ENCODE data around the gene LCN1.

The LCN1 gene

GRCh38 chr9:135520916-135521607, at the start of gene LCN1:
Gene LCN1 (plus strand): TSS chr9:135521440. CDS start chr9:135521498, 58 bp downstream.
- no peak for DNase-seq (ENCODE audit: low spot score)

DNA sequence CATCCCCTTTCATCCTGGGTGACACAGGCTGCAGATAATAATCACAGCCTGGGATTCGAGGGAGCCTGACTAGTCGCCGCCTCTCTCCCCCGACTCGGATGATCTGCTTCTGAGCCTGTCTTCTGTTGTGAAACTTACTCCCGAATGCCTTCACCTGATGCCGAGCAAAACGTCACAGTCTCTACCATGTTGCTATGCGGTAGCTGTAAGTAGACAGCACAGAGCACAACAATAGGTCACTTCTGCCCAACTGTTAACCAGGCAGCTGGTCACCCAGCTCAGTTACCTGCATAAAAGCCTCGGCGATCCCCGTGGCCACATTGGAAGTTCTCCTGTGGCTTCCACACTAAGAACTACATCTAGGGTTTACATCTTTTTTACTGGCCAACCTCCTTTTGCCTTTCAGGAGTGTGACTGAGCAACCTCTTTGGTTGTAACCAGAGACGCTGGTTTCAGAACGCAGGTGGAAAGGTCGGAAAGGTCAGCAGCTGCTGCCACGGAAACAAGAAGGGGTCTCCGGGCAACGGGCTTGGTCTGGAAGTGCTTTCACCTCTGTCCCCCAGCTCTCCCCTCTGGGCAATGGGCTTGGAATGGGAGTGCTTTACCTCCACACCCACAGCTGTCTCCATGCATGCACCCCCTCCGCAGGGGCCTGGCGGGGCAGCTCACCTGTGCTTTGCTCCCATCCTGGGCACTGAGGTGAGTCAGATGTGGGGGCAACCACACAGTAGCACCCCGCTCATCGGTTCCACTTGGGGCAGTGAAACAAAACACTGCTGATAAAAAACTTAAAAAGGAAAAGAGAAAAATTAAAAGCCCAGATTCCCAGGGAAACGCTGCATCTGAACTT, 49.2 kb upstream of the LCN1 start:
- DNase-seq (ENCODE audit: low spot score), result no peak

- no peak for DNase-seq (ENCODE audit: low spot score)
Observed at GRCh38 chr9:135473972-135474543, 47.2 kb upstream of the LCN1 start.

DNA sequence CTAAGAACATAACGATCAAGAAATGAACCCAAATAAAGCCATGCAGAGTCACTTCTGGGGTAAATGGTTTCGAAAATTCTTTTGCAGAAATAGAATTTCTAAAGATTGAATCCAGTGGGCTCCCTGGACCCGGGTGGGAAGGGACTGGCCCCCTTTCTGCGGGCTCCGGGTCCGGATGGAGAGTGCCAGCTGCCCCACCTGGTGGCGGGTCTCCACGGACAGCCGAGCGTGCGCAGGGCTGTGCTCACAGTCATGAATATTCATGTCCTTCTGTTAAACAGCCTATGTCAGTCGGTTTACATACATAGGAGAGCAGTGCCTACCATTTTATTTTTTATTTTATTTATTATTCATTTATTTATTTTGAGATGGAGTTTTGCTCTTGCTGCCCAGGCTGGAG, 46.3 kb upstream of the LCN1 start:
- DNase-seq (ENCODE audit: low spot score), result peak; percentile 27

GRCh38 chr9:135476561-135477355, 44.5 kb upstream of the LCN1 start:
- DNase-seq (ENCODE audit: low spot score), result no peak

- DNase-seq (ENCODE audit: low spot score), result no peak
Observed at GRCh38 chr9:135478191-135478590, 43.0 kb upstream of the LCN1 start.

DNA sequence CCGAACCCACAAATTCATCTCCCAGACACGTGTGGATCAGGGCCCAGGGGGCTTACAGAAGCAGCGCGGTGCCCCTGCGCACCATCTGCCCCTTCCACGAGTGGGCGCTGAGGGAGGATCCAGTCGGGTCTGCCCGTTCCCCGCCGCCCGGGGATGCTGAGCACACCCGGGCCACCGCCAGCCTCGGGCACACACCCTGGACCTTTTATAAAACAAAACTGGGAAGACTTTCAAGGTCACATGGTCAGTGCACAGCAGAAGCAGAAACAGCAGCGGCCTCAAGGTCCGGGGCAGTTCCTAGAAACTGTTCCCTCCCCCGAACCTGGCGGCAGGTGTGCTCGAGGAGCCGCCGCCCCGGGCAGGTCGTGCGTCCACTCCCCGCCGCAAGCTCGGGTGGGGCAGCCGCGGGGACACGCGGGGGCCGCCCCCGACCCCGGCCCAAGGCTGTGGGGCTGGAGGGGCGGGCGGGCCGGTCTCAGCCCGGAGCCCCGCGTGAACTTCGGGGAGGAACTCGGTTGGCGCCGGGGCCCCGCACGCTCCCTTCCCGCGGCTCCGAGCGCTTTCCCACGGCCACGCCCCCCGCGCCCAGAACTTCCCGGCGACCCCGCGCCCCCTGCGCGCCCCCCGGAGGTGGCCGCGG, 42.3 kb upstream of the LCN1 start:
- no peak for DNase-seq (ENCODE audit: low spot score)

GRCh38 chr9:135479469-135480052, 41.7 kb upstream of the LCN1 start, which contains the start of gene PPP1R26:
Gene PPP1R26 (plus strand): TSS chr9:135479782. CDS start chr9:135484511, 4,729 bp downstream.
- no peak for DNase-seq (ENCODE audit: low spot score)

GRCh38 chr9:135480071-135480939, 40.9 kb upstream of the LCN1 start:
- DNase-seq (ENCODE audit: low spot score), result no peak

DNA sequence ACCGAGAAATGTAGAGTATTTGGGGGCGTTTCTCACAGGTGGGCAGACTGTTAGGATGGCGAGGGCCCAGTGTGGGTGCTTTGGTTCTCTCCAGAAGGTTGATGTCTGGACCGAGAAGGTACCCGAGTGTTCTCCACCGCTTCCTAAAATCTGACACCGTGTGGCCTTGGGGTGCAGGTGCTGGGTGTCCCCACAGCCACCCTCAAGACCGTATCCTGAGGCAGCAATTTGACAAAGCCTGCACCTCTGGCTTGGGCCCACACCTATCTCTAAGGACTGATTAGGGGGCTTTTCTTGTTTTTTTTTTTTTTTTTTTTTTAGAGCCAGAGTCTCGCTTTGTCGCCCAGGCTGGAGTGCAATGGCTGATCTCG, 40.3 kb upstream of the LCN1 start:
- no peak for DNase-seq (ENCODE audit: low spot score)

DNA sequence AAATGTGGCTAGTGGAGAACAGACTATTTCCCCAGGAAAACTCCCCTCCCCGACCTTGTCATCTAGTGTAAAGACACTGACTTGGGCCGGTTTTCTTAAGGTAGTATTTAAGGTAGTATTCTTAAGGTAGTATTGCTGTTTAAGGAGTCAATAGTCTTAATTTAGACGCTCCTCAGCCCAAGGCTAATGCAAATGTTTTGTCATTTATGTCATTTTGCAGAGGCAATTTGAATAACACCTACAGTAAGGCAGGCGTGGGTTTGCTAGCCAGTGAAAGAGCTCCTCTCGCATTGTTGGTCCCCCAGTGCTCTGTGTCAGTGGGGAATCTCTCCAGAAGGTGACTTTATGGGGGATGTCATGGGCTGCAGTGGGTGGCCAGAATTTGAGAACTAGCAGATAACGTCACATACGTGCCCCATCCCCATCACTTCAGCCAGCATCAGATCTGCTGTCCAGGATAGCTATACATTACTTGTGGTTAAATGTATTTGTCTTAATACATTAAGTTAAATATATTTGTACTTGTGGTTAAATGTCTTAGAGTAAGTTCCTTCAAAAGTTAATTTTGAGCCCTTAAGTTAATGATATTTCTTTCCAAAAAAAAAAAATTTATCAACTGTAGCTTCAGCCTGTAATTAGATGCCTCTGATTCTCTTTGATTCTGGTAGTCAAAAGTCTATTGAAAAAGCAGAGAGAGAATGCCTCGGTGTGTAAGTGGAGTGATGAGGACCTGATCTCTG, 39.1 kb upstream of the LCN1 start:
- DNase-seq (ENCODE audit: low spot score), result no peak

GRCh38 chr9:135484460-135485277, 36.6 kb upstream of the LCN1 start:
- no peak for DNase-seq (ENCODE audit: low spot score)

GRCh38 chr9:135485385-135485784, 35.9 kb upstream of the LCN1 start:
- DNase-seq (ENCODE audit: low spot score), result no peak

DNA sequence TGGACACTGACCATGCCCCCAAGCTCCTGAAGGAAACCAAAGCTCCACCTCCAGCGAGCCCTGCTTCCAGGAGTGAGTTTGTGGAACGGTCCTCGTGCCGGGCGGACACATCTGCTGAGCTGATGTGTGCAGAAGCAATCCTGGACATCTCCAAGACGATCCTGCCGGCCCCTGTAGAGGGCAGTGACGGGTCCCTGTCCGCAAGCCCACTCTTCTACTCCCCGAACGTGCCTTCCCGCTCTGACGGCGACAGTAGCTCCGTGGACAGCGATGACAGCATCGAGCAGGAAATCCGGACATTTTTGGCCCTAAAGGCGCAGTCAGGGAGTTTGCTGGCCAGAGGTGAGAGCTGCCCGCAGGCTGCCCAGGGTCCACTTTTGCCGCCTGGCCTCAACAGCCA, 35.4 kb upstream of the LCN1 start:
- DNase-seq (ENCODE audit: low spot score), result no peak

DNA sequence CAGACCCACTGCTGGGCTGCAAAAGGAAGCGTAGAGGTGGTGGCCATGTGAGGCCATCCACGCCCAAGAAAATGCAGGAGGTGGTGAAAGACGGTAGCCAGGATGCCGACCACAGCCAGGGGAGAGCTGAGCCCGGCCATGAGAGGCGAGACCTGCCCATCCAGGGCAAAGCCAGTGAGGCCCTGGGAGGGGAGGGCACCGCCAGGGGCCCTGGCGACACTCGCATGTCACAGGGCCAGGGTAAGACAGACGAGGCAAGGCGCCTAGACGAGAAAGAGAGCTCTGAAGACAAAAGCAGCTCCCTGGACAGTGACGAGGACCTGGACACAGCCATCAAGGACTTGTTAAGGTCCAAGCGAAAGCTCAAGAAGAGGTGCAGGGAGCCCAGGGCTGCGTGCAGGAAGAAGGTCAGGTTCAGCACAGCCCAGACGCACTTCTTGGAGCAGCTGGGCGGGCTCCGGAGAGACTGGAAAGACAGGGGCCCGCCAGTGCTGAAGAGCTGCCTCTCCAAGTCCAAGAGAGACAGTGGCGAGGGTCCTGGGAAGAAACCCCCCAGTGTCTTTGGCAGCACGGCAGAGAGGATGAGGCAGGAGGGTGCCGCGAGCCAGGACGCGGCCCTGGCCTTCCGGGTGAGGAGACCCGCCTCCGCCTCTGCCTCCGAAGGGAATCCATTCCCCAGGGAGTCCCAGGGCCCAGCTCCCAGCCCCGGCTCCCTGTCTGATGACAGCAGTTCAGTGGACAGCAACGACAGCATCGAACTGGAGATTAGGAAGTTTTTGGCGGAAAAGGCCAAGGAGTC, 34.8 kb upstream of the LCN1 start:
- no peak for DNase-seq (ENCODE audit: low spot score)

- no peak for DNase-seq (ENCODE audit: low spot score)
Observed at GRCh38 chr9:135487281-135488012, 33.8 kb upstream of the LCN1 start.

GRCh38 chr9:135488013-135488330, 33.3 kb upstream of the LCN1 start:
- DNase-seq (ENCODE audit: low spot score), result no peak

Measured in CD4-positive, alpha-beta T cell treated with Interleukin-2 at 100 ng/mL for 4 hours (primary cell).